GM18951 (cell line): ENCODE results near the gene SLC51B.

Experiments
- POLR2A ChIP-seq: IDR thresholded peaks from 4 replicates; pipeline ENCODE4 v1.6.1; 2011; ENCODE audit warnings: mild to moderate bottlenecking; ENCODE audit not compliant: insufficient read length, insufficient read depth; ENCODE audit errors: extremely low read depth
- in situ Hi-C: fragments of 300-500 bp; cut with MboI; formaldehyde crosslinking; loops from one replicate; pipeline ENCODE4 v1.12.0; 2022; ENCODE audit warnings: low sequenced_read_pairs, mixed read lengths, inconsistent platforms; ENCODE audit not compliant: unreplicated experiment

Gene SLC51B

DNA sequence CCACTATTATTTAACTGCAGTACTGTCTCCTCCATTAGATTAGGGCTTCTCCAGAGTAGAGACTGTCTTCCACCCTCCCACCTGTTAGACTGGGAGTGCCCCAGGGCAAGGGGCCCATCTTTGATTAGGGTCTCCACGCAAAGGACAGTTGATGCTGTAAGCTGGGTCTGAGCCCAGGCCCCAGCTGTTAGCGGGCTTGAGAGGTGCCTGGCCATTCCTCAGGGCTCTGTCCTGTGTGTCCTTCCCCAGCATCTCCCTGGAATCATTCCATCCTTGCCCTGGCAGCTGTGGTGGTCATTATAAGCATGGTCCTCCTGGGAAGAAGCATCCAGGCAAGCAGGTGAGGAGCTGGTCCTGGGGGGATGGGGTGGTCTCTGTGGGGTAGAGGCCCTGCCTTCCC is 6.1 kb downstream of the SLC51B start:
- no peak for TF ChIP-seq POLR2A
- in situ Hi-C loops: no loop called here

- TF ChIP-seq POLR2A: no peak
- in situ Hi-C loops: no loop called here
These were observed 7.8 kb downstream of the SLC51B start for GRCh38 chr15:65052956-65053355.

DNA sequence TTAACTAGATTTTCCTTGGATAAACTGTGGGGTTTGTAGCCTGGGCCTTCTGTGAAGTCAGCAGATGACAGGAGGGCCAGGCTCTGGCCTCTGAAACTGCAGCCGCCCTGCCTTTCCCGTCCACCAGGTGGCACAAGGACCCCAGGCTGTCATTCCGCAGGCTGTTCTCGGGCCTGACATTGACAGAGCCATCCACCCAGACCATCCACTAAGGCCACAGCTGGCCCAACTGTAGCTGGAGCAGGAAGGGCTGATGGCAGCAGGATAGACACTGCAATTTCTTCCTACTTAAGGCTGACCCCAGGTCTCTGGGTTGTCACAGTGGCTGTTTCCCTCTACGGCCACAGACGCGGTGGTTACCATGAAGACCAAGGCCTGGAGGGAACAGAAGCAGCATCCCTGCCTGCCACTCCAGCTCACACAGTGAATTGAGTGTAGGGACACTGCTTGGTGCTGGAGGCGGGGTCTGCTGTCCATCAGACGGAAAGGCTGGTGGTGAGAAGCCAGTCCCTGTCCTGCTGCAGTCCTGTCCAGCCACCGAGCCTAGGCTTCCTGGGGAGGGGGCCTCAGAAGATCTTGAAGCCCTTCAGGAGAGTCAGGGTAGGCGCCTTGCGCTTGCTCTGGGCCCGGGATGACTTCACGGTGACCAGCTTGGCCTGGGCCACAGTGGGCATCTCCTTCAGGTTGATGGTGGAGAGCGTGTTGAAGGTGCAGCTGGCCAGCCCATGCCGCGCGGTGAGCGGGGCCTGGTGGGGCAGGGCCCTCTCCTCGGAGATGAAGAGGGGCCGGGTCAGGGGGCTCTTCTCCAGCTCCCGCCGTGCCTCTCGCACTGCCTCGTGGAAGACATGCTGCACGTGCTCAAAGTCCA is 9.4 kb downstream of the SLC51B start:
- no peak for TF ChIP-seq POLR2A
- in situ Hi-C loops: no loop called here

DNA sequence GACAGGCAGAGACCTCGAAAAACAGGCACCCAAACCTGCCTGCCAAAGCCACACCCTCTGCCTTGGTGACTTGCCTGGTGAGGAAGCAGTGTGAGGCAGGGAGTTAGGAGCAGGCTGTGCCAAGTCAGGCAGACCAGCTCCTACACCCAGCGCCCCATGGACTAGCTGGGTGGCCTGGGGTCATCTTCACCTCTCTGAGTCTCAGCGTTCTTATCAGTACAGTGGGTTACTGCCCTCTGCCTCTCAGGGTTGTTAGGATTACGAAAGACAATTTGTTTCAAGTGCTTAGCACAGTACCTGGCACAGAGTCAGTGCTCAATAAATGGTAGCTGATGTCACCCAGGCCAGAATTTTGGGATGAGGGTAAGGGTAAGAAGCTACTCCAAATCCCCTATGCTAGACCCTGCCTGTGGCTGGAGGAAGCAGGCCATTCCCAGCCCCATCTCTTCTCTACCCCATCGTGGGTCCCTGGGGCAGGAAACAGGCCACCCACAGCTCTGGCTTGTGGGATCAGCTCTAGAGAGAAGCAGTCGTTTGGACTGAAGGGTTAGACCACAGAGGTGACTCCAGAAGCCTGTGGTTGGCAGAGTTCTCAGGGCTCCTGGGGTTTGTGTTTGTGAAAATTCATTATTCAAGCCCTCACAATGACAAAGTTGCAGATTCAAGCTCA is 10.1 kb downstream of the SLC51B start:
- in situ Hi-C loops: no loop called here
- no peak for TF ChIP-seq POLR2A

DNA sequence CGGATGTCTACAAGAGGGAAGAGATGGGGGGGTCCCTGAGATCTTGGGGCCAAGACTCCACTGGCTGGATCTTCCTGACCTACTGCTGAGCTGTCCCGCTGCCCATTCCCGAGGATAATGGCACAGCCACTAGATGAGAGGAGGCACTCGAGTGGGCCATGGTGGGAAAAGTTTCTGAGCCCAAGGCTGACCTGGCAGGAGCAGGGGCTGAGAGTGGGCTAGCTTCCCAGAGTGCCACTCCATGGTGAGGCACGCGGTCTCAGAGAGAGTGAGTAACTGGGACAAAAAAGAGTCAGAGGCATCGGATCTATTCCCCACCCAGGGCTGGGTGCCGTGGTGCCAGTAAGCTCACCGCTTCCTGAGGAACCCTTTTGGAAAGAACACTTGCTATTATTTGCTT is 10.9 kb downstream of the SLC51B start:
- TF ChIP-seq POLR2A: no peak
- in situ Hi-C loops: no loop called here

DNA sequence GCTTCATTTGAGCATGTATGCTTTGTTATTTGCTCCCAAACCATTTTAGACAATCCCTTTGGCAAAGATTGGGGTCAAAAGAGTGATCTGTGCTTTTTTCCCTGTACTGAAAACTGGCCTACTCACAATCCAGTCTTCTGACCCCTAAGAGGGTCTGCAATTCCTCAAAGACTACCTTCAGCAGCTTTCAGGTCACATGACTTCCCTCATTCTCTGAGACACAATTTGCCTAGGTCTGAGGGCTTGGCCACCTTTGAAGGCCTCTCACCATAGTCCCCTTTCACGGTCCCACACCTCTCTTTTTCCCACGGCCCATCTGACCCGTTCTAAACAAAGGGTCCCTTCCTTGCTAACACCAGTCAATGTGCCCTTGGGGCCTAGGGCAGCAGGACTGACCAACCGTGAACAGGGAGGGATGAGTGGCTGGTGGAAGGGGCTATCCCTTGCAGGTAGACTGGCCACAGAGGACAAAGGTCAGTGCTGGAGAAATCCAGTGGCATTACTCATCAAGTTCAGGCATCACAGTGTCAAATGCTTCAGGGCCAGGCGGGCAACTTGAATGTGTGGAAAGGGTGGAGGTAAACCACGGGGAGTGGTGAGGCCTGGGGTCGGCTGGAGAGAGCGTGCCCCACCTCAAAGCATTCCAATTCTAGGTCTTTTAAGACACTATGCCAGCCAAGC is 11.8 kb downstream of the SLC51B start:
- in situ Hi-C loops: no loop called here
- TF ChIP-seq POLR2A: no peak

- in situ Hi-C loops: no loop called here
- TF ChIP-seq POLR2A: no peak
These were observed 12.4 kb downstream of the SLC51B start for GRCh38 chr15:65057549-65057940.

- in situ Hi-C loops: no loop called here
- no peak for TF ChIP-seq POLR2A
These were observed 13.5 kb downstream of the SLC51B start for GRCh38 chr15:65058394-65059368.

DNA sequence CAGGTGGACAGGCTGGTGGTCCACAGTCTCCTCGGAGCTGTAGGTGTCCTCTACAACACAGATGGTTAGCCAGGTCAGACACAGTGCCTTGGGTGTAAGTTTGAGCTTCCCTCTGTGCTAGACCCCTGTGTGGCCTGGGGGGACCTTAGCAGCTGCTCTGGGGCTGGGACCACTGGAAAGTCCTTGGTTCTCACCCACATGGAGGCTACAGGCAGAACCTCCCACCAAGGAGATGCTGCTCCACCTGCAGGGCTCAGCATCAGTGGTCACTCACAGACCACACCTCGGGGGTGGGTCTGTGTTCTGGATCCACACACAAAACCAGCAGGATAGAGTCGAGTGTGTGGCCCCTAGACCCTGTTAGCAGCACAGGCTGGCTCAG is 14.2 kb downstream of the SLC51B start:
- in situ Hi-C loops: no loop called here
- no peak for TF ChIP-seq POLR2A

GRCh38 chr15:65059931-65060596 is 14.9 kb downstream of the SLC51B start:
- TF ChIP-seq POLR2A: no peak
- in situ Hi-C loops: no loop called here

- in situ Hi-C loops: no loop called here
- TF ChIP-seq POLR2A: no peak
These were observed 15.6 kb downstream of the SLC51B start for GRCh38 chr15:65060641-65061397.
